ENCODE data around the gene TANC1.

GRCh38 chr2:159093497-159093896 is 125.1 kb downstream of the TANC1 start:
- TF ChIP-seq CTCF (conservative IDR thresholded peaks at IDR 0.05 in 1 of 2, IDR thresholded peaks at IDR 0.05 in 1 of 2; ENCODE audit: extremely low read depth in 1 of 2, insufficient read depth in 1 of 2, low read depth in 1 of 2, low read length in 2 of 2) (no peak), EZH2 (IDR thresholded peaks at IDR 0.05; ENCODE audit: borderline replicate concordance, low read length) (no peak)
